ENCODE results near the gene COX4I2. TPM values are rescaled to one million over a fixed set of nuclear protein-coding genes. Genes with fewer than 3 reads are reported as not detected.
"Not testable (repeated sequence)": the region's sequence is repeated elsewhere in the genome, so short reads cannot be mapped to it uniquely, and the experiment has no call there.

The COX4I2 gene
- polyA plus RNA-seq, 3 donors: 1.1 to 3.1 (median 1.6) TPM

DNA sequence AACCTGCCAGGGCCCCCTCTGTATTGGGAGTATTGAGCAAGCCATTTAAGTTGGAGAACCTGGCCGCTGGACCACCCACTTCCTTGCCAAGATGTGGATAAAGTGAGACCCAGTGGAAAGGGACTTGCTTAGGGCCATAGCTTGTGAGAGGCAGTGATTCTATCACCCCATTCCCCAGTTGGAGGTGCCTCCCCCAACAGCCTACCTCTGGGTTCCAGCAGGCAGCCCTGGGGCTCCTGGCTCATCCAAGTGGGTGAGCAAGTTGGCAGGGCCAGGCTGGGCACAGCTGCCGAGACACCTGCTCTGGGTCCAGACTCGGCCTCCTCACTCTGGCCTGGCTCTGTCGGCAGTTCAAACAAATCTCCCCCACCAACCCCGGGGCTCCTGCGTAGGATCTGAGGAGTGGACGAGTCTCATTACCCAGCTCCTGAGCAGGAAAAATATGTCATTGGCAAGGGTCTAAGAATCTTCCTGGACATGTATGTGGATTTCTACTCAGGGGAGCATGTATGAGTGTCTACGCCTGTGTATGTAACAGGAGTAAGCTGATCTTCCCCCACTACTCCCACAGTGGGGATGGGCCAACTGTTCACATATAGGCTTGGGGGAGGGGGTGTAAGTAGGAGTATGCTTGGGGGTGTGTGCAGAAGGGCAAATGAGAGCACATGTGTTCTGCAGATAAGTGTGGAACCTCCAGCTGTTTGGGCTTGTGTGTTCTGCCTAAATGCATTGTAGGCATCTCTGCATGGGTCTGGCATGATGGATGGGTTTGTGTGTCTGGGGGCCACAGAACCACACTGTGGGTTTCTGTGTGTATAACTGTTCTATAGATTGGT lies 30.7 kb upstream of the COX4I2 start:
- peak; percentile 79 for DNase-seq

DNA sequence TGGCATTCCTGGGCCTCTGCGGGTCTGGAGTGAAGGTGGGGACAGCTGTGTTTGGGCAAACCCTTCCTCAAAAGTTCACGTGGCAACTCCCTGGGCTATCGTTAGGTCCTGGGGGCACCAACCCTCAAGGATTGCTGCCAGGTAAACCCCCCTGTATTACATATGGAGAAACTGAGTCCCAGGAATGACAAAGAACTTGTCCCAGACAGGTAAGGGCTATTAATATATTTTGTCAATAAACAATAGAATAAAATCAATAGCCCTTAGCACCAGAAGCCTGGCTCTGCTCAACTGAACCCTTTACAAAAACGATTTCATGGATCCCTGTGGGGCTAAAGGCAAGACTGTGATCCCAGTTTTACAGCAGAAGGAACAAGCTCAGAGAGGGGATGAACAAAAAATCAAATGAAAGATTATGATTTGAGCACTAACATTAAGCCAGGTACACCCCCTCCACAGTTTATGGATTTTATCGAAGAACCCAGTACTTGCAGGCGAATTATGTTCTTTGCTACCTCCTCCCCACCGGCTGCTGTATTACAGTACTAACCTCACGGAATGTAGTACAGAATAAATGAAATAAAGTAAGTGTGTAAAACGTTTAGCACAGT lies 30.0 kb upstream of the COX4I2 start:
- no peak for DNase-seq

DNA sequence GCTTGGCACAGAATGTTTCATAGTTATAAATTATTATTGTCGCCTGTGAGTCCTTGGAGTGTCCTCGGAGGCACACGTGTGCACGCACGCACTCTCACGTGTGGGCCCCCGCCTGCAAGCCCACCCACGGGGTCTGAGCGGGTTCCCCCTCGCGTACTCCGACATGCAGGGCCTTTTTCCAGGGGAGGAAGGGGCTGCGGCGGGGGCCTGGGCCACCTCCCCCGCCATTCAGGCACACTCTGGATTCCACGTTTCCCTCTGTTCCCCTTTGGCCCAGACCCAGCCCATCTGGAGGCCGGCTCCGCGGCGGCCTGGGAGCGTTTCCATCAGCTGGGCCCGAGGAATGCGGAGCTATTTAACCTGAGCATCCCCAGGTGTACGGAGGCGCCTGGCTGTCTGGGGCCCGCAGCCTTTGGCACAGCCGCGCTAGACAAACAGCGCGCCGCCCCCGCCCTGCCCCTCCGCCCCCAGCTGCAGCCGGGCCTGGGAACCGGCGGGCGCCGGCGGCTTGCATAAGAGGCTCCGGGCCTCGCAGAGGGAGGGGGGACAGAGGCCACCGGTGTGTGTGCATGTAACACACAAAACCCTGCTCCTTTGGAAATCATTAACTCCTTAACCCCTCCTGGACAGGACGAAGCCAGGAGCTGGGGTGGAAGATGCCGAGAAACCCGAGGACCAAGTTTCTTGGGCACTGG lies 29.3 kb upstream of the COX4I2 start:
- DNase-seq: peak; percentile 95

DNA sequence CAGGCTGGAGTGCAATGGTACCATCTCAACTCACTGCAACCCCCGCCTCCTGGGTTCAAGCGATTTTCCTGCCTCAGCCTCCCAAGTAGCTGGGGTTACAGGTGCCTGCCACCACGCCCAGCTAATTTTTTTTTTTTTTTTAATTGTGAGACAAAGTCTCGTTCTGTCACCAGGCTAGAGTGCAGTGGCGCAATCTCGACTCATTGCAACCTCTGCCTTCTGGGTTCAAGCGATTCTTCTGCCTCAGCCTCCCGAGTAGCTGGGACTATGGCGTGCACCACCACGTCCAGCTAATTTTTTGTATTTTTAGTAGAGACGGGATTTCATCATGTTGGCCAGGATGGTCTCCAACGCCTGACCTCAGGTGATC lies 25.5 kb upstream of the COX4I2 start:
- DNase-seq: not testable (repeated sequence)

DNA sequence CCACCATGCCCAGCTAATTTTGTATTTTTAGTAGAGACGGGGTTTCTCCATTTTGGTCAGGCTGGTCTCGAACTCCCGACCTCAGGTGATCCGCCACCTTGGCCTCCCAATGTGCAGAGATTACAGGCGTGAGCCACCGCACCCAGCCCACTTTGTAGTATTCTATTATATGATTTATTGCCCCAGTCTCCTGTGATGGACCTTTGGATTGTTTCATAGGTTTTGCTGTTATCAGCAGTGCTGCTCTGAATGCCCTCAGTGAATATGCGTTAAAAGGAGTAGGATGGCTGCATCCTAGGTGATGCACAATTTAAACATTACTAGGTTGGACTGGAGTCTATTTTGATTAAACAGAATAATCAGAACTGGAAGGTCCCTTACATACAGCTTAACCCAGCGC lies 22.3 kb upstream of the COX4I2 start:
- DNase-seq: no peak

DNA sequence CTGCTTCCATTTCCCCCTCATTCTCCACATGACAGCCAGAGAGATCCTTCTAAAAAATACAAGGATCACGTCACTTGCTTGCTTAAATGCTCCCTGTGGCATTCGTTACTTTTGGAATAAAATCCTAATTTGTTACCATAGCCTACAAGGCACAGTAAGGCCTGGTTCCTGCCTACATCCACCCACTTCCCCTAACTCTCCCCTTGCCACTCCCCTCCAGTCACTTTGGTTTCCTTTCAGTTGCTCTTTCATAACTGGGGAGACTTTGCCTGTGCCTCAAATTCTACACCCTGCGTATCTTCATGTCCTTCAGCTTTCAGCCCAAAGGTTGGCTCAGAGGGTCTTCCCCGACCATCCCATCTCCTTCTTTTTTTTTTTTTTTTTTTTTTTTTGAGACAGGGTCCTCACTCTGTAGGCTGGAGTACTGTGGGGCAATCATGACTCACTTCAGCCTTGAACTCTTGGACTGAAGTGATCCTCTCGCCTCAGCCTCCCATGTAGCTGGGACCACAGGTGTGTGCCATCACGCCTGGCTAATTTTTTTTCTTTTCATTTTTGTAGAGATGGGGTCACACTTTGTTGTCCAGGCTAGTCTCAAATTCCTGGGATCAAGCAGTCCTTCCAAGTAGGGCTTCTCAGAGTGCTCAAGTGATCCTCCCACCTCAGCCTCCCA lies 20.1 kb upstream of the COX4I2 start:
- no peak for DNase-seq

DNA sequence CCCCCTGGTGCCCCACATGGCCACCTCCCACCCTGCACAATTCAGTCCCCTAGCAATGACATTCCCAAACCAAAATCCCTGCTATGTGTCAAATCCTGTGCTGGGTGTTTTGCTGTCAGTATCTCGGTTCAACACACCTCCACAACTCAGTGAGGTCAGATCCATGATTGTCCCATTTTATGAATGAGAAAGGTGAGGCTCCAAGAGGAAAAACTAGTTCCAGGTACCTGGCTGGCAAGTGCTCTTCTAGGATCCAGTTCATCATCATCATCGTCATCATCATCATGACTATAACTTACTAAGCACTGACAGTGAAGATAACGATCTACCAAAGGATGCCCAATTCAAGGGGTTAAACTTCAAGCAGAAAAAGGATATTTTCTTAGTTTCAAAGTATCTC lies 17.5 kb upstream of the COX4I2 start:
- DNase-seq: no peak

DNA sequence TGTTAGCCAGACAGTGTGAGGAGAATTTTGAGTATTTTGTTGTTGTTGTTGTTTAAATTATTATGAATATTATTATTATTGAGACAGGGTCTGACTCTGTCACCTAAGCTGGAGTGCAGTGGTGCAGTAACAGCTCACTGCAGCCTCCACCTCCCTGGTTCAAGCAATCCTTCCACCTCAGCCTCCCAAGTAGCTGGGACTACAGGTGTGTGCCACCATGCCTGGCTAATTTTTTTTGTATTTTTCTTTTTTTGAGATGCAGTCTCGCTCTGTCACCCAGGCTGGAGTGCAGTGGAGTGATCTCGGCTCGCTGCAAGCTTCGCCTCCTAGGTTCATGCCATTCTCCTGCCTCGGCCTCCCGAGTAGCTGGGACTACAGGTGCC lies 14.6 kb upstream of the COX4I2 start:
- DNase-seq: not testable (repeated sequence)

DNA sequence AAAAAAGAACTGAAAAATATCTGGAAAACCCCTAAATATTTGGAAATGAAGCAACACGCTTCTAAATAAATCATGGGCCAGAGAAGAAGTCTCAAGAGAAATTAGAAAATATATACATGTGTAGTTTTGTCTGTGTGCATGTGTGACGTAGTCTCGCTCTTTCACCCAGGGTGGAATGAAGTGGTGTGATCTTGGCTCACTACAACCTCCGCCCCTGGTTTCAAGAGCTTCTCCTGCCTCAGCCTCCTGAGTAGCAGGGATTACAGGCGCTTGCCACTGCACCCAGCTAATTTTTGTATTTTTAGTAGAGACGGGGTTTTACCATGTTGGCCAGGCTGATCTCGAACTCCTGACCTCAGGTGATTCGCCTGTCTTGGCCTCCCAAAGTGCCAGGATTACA lies 11.2 kb upstream of the COX4I2 start:
- DNase-seq: not testable (repeated sequence)

DNA sequence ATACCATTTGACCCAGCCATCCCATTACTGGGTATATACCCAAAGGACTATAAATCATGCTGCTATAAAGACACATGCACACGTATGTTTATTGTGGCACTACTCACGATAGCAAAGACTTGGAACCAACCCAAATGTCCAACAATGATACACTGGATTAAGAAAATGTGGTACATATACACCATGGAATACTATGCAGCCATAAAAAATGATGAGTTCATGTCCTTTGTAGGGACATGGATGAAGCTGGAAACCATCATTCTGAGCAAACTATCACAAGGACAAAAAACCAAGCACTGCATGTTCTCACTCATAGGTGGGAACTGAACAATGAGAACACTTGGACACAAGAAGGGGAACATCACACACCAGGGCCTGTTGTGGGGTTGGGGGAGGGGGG lies 9.7 kb upstream of the COX4I2 start:
- DNase-seq: not testable (repeated sequence)

DNA sequence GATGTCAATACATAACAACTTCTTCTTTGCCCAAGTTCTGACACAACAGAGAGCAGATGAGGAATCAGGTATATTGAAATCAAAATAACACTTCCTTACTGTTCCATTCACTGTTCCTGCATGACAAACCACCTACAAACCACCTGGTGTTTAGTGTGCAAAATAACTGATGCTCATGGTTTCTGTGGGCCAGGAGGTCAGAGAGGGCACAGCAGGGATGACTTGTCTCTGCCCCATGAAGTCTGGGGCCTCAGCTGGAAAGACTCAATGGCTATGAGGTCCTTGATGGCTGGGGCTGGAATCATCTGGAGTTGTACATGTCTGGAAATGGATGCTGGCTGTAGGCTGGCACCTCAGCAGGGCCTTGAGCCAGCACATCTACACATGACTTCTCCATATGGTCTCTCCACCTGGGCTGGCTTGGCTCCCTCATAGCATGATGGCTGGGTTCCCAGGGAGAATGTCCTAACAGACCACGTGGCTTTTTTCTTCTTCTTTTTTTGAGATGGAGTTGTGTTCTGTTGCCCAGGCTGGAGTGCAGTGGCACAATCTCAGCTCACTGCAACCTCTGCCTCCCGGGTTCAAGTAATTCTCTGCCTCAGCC lies 7.4 kb upstream of the COX4I2 start:
- DNase-seq: no peak

DNA sequence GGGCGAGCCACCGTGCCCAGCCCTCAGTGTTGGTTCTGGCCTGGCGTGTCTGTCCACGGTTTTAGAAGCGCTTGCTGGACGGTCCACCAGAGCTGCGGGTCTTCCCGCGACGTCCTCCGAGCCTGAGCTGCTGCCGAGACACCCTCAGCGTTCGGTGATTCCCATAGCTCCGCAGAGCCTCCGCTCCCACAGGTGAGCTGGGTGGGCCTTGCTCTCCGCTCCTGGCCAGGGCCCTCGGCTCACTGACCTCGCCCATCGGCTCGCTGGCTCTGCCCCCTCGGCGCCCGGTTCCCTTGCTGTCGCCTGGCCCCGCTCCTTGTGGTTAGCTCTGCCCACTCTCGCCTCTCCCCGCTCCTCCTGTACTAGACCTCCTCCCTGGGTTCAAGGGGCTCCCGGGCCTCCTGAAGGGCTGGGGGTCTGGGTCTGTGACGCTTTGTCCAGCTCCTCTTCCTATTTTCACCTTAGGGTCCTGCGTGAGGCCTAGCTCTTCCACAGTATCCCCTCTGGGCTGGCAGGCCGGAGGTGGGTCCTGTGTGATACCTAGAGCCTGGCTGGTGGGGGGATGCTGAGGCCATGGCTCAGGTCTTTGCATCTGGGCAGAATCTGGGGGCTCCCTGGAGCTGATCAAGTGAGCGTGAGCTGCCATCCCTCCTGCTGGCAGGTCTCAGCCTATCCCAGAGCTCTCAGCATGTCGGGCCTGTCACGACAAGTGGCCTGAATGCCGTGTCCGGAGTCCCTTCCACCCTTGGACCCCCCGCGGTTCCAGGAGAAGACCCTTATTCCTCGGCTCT lies 5.0 kb upstream of the COX4I2 start:
- no peak for DNase-seq

DNA sequence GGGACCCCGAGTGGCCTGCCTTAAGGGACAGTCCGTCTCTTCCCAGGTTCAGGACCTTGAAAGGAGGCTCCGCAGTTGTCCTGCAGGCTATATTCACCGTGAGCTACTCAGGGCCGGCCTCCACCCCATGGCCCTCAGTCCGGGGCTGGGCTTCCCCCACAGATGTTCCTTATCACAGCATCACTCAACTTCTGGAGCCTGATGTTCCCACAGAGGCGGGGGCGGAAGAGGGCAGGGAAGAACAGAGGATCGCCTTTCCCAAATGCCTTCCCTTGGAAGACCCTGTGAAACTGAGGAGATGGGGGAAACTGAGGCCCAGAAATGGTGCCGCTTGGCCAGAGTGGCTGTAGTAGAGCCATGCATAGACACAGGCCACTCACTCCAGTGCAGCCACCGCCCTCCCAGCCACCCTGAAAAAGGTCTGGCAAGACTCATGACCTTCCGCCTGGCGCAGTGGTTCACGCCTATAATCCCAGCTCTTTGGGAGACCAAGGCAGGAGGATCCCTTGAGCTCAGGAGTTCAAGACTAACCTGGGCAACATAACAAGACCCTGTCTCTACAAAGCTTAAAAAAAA lies 4.3 kb upstream of the COX4I2 start:
- no peak for DNase-seq

DNA sequence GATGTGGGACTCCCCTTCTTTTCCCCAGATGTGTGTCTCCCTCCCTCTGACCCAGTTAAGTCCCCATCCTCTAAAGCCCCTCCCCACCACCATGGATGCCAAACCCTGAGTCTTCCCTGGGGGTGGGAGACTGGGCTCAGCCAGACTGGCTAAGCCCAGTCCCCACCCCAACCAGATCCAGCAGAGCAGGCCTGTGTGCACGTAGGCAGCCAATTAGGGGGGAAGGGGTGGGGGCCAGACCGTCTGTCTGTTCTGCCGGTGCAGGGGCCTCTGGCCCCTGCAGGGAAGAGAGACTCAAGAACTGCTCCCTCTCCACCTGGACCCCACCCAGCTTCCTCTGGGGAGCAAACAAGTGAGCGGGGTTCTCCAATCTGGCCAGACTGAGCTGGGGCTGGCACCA lies 605 bp downstream of the COX4I2 start:
- DNase-seq: no peak

DNA sequence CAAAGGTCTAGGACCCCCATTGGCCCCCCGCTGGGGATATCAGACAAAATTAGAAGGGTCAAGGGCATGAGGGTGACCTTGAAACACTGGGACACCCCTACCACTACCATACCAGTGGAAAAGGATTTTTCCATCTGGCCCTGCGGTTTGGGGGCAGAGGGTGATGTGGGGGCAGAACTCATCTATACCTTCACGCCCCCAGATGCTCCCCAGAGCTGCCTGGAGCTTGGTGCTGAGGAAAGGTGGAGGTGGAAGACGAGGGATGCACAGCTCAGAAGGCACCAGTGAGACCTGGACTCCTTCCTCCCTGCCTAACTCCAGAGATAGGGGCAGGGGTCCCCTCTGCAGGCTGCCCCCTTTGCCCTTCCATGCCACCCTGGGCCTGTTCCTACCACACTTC lies 1.1 kb downstream of the COX4I2 start:
- no peak for DNase-seq

DNA sequence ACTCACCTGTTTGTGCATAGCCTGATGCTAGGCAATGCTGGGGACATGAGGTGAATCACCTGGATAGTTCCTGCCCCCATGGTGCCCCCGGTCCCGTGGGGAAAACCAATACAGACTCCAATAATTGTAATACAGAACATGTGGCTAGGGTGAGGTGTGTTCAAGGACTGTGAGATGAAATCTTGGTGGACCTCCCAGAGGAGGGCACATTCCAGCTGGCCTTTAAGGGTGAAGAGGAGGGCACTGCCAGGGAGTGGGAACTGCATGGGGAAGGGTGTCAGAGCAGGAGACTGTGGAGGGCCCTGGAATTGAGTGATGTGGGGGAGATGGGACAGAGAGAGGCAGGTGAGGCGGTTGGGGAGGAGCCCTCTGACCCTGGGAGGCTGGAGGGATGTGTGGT lies 2.5 kb downstream of the COX4I2 start:
- no peak for DNase-seq

DNA sequence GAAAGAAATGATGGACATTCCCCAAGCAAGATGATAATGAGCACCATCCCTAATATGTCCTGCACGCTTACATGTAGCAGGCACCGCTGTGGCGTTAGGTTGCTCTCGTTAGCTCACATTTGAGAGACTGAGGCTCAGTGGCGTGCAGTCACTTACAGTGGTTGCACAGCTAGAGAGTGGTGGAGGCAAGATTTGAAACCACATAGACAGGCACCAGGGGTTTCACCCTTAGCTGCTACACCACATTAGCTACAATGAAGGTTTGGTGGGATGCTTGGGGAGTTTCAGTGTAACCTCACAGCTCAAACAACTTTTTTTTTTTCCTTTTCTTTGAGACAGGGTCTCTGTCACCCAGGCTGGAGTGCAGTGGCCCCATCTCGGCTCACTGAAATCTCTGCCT lies 3.7 kb downstream of the COX4I2 start:
- no peak for DNase-seq

DNA sequence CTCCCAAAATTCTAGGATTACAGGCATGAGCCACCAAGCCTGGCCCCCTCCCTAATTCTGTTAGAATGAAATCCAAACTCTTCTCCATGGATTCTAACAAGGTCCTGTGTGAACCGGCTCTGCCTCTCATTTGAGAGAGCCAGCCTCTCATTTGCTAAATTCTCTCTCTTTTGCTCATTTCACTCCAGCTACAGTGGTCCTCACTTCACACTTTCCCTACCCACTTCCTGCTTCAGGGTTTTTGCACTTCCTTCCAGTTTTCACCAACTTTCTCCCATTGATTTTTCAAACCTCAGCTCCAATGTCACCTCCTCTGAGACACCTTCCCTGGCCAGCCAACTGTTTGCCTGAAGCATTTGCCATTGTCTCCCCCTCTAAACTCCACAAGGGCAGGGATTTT lies 5.1 kb downstream of the COX4I2 start:
- no peak for DNase-seq

DNA sequence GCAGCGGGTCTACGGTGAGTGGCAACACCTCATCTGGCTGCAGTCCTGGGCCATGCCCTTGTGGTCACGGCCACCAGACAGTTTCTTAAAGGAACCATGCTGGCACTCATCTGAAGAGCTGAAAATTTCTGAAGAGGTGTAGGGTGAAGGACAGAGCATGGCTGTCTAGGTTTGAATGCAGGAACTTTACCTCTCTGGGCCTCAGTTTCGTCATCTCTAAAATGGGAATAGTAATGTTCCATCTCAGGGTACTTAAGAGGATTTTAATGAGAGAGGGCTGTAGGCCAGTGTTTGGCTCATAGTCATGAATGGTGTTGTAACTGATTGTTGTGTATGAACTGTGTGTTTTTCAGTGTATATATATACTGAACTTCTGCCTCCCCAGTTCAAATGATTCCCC lies 5.8 kb downstream of the COX4I2 start:
- no peak for DNase-seq

DNA sequence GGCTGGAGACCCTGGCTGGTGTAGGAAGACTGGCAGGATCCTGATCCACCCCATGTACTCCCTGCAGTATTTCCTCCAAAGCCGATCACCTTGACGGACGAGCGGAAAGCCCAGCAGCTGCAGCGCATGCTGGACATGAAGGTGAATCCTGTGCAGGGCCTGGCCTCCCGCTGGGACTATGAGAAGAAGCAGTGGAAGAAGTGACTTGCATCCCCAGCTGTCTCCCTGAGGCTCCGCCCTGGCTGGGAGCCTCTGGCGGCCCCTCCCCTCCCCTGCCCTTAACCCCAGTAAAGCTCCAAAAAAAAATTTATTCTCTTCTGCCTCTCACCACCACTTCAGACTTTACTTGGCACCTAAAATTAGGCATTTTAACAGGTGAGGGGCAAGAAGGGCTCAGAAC lies 7.0 kb downstream of the COX4I2 start:
- no peak for DNase-seq

DNA sequence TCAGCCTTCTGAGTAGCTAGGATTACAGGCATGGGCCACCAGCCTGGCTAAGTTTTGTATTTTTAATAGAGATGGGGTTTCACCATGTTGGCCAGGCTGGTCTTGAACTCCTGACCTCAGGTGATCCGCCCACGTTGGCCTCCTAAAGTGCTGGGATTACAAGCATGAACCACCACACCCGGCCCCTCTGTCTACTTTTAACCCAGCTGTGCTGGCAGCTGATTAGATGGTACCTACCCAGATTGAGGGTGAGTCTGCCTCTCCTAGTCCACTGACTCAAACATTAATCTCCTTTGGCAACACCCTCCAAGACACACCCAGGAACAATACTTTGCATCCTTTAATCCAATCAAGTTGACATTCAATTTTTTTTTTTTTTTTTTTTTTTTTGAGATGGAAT lies 10.4 kb downstream of the COX4I2 start:
- not testable (repeated sequence) for DNase-seq
